Endothelial cell of umbilical vein (primary cell): ENCODE measurements around the gene FERMT2. TPM values are rescaled to one million over a fixed set of nuclear protein-coding genes. Genes with fewer than 3 reads are reported as not detected.

Source experiments
- BruUV-seq: library from RNA; stranded (reverse); fragments of 400-500 nt; replicated peaks from 2 replicates; lab custom pipeline; 2021; lab: Mats Ljungman, UMichigan
- CTCF ChIA-PET: fragments of 300-600, 350-600 bp; sonication (Branson Sonifier 250); formaldehyde crosslinking; loops from one replicate; lab custom pipeline; 2021; ENCODE audit warnings: antibody characterized with exemption, inconsistent platforms; lab: Charles Lee
- POLR2A ChIA-PET: fragments of 300-600, 350-600 bp; sonication (Branson Sonifier 250); formaldehyde crosslinking; loops from one replicate; lab custom pipeline; 2021; ENCODE audit warnings: antibody characterized with exemption, inconsistent platforms; lab: Charles Lee
- DNase-seq: peaks from one replicate; pipeline ENCODE4 v3.0.0-alpha.2; 2011; ENCODE audit warnings: low read depth, low spot score
- FAIRE-seq: peaks from 2 replicates; lab custom pipeline; 2011; peaks lifted over from hg19 to GRCh38; lab: Jason Lieb, UNC
- H2AFZ ChIP-seq: 2 replicates; pipeline ENCODE4 v1.6.0; 2012; ENCODE audit warnings: low read depth, low read length, control low read depth, inconsistent platforms
- H3K27ac ChIP-seq: 2 replicates; pipeline ENCODE4 v1.5.1; 2011; ENCODE audit warnings: low read depth, mild to moderate bottlenecking, control low read depth, low read length, moderate library complexity; ENCODE audit not compliant: insufficient read depth
- H3K27me3 ChIP-seq, 2 experiments: 2 replicates each; pipeline versions ENCODE4 v1.6.0 to v1.6.1; 2011; ENCODE audit warnings: low read length in 2 of 2, mixed read lengths in 1 of 2; ENCODE audit not compliant: control insufficient read depth in 2 of 2, insufficient read depth in 2 of 2
- H3K36me3 ChIP-seq, 2 experiments: 2 replicates in 1 of 2; 3 replicates in 1 of 2; pipeline ENCODE4 v1.5.1; 2011; ENCODE audit warnings: low read length in 2 of 2, mild to moderate bottlenecking in 1 of 2, moderate library complexity in 1 of 2; ENCODE audit not compliant: control insufficient read depth in 2 of 2, insufficient read depth in 2 of 2; ENCODE audit errors: extremely low read depth in 1 of 2
- H3K4me1 ChIP-seq: 3 replicates; pipeline ENCODE4 v1.5.1; 2011; ENCODE audit warnings: mild to moderate bottlenecking, low read length; ENCODE audit not compliant: control insufficient read depth, insufficient read depth; ENCODE audit errors: extremely low read depth
- H3K4me2 ChIP-seq: 2 replicates; pipeline ENCODE4 v1.6.1; 2011; ENCODE audit warnings: low read length, control low read depth, mixed read lengths; ENCODE audit not compliant: insufficient read depth
- H3K4me3 ChIP-seq, 3 experiments: fragments of 200-600 bp in 1 of 3; sonication (generic), shearing (Covaris generic) in 1 of 3; replicated peaks in 1 of 3; 2 replicates each; pipeline ENCODE4 v1.5.1; 2011 to 2016; ENCODE audit warnings: control low read depth in 3 of 3, low read length in 3 of 3, mild to moderate bottlenecking in 2 of 3, inconsistent platforms in 1 of 3, low read depth in 1 of 3, moderate library complexity in 1 of 3; ENCODE audit not compliant: insufficient read depth in 1 of 3
- H3K79me2 ChIP-seq: 2 replicates; pipeline ENCODE4 v1.6.0; 2012; ENCODE audit warnings: low read length, inconsistent platforms; ENCODE audit not compliant: control insufficient read depth, insufficient read depth
- H3K9ac ChIP-seq: replicated peaks from 2 replicates; pipeline ENCODE3; 2011; ENCODE audit warnings: low read length, control low read depth; ENCODE audit not compliant: insufficient read depth; ENCODE audit errors: extremely low read depth
- H3K9me1 ChIP-seq: replicated peaks from 3 replicates; pipeline ENCODE4 v1.6.0; 2011; ENCODE audit warnings: mild to moderate bottlenecking, low read length; ENCODE audit not compliant: control insufficient read depth, insufficient read depth; ENCODE audit errors: extremely low read depth
- H3K9me3 ChIP-seq: replicated peaks from 2 replicates; pipeline ENCODE4 v1.5.1; 2012; ENCODE audit warnings: low read length, inconsistent platforms; ENCODE audit not compliant: control insufficient read depth, insufficient read depth
- H4K20me1 ChIP-seq: replicated peaks from 2 replicates; pipeline ENCODE3; 2011; ENCODE audit warnings: mild to moderate bottlenecking, low read length; ENCODE audit not compliant: control insufficient read depth, insufficient read depth; ENCODE audit errors: extremely low read depth
- CTCF ChIP-seq, 2 donors: IDR thresholded peaks; 1 replicate in 1 of 2; 2 replicates in 1 of 2; pipeline ENCODE4 v1.5.1; 2011; ENCODE audit warnings: low read length in 2 of 2, mild to moderate bottlenecking in 2 of 2, moderate library complexity in 2 of 2, control low read depth in 1 of 2, inconsistent platforms in 1 of 2, low read depth in 1 of 2; ENCODE audit not compliant: insufficient read depth in 1 of 2; ENCODE audit errors: extremely low read depth in 1 of 2
- EZH2 ChIP-seq: IDR thresholded peaks from 2 replicates; pipeline ENCODE4 v1.6.1; 2012; ENCODE audit warnings: borderline replicate concordance, low read depth, mild to moderate bottlenecking, moderate library complexity, low read length, inconsistent platforms; ENCODE audit not compliant: severe bottlenecking
- FOS ChIP-seq: IDR thresholded peaks from 2 replicates; pipeline ENCODE4 v1.6.1; 2011; ENCODE audit warnings: mild to moderate bottlenecking, low read length, moderate library complexity, borderline replicate concordance; ENCODE audit not compliant: insufficient read depth
- GATA2 ChIP-seq: IDR thresholded peaks from 2 replicates; pipeline ENCODE4 v1.7.0; 2011; ENCODE audit warnings: low read depth, mild to moderate bottlenecking, moderate library complexity, mixed read lengths, low read length; ENCODE audit not compliant: insufficient read length, insufficient read depth
- JUN ChIP-seq: IDR thresholded peaks from 2 replicates; pipeline ENCODE4 v1.6.1; 2011; ENCODE audit warnings: borderline replicate concordance, low read depth; ENCODE audit not compliant: insufficient read length, insufficient read depth
- MAX ChIP-seq: IDR thresholded peaks from 2 replicates; pipeline ENCODE4 v1.6.1; 2011; ENCODE audit not compliant: insufficient read depth, insufficient read length
- MYC ChIP-seq: IDR thresholded peaks from one replicate; pipeline ENCODE4 v1.6.1; 2011; ENCODE audit warnings: mild to moderate bottlenecking, low read depth, low read length
- POLR2A ChIP-seq: IDR thresholded peaks from 2 replicates; pipeline ENCODE4 v1.6.1; 2012; ENCODE audit warnings: low read depth, mild to moderate bottlenecking, control low read depth, low read length
- POLR2AphosphoS5 ChIP-seq: IDR thresholded peaks from 2 replicates; pipeline ENCODE4 v1.6.1; 2012; ENCODE audit warnings: low read depth, mild to moderate bottlenecking, control low read depth, low read length, moderate library complexity; ENCODE audit not compliant: insufficient read depth
- dilution Hi-C: fragments of 300-500 bp; cut with MboI; formaldehyde crosslinking; loops from one replicate; pipeline ENCODE4 v1.15.0; 2019; ENCODE audit warnings: low sequenced_read_pairs; ENCODE audit not compliant: extremely low pct_ligation_motif_present
- intact Hi-C: fragments of 100-400 bp; cut with micrococcal nuclease; formaldehyde crosslinking; loops from one replicate; pipeline ENCODE4 v1.10.0; 2022
- polyA plus RNA-seq, 4 experiments: library from polyadenylated mRNA; depleted of rRNA in 3 of 4; stranded (reverse) in 3 of 4; unstranded in 1 of 4; fragments of >200 nt; gene quantifications; 2 replicates each; pipeline versions ENCODE4 v1.2.1 to v1.2.3, GENCODE V29; 2011 to 2012; ENCODE audit warnings: missing spikeins in 1 of 4
- total RNA-seq: library from RNA; stranded (reverse); gene quantifications from 2 replicates; pipeline ENCODE4 v1.2.3, GENCODE V29; 2021

The FERMT2 gene
- total and polyA plus RNA-seq, 2 donors (not counting 3 experiments of a cell fraction or from before 2014, with no cell fraction given), result 58.7 to 108 TPM

DNA sequence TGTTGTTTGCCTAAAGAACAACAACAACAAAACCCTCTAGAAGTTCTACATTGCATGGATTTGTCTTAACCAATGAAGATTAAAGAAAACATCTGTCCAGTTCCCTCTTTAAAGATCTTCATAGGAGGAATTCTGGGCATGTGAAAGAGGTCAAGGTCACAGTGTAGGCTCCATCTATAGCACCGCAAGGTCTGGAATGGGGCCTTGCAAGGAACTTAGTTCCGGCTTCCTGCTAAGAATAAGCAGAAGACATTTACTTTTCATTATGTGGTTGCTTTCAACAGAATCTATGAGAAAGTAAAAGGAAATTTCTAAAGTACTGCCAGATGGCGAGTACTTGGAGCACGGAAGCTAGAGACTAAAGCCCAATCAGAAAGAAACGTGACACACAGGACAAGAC is 102.2 kb downstream of the FERMT2 start:
- Histone ChIP-seq H3K9me3 (no peaks in the 10 kb centered on the region), H4K20me1 (no peaks in the 10 kb centered on the region), H2AFZ (no peak overlapping the region), H3K9ac (no peak overlapping the region), H3K27ac (no peak overlapping the region), H3K36me3 (no peaks in the 10 kb centered on the region), H3K4me3 (no peak overlapping the region), H3K4me1 (peaks cover 15% of the 10 kb centered on the region), H3K9me1 (no peaks in the 10 kb centered on the region), H3K4me2 (no peak overlapping the region), H3K27me3 (no peaks in the 10 kb centered on the region), H3K79me2 (no peaks in the 10 kb centered on the region)
- dilution Hi-C loops, result no loop called here
- intact Hi-C loops, result no loop called here
- POLR2A ChIA-PET, result no interaction called here
- TF ChIP-seq POLR2A (no peak), GATA2 (no peak), MAX (no peak), CTCF (IDR thresholded peaks at IDR 0.05; ENCODE audit: extremely low read depth in 1 of 2, insufficient read depth in 1 of 2, low read depth in 1 of 2, low read length in 2 of 2) (no peak), EZH2 (no peak), FOS (no peak), MYC (no peak), JUN (no peak), POLR2AphosphoS5 (no peak)
- no TSS peak for BruUV-seq
- DNase-seq (no peak), FAIRE-seq (no peak)
- CTCF ChIA-PET, result interaction anchor here (0.9 to 1.2 kb wide), 3 partner anchors 8 to 112 kb away, joined by 3 read pairs; no protein-coding TSS in a partner anchor
